AML-193 (cell line): Measurements from ENCODE around the gene RNASE4.

ENCODE experiments used
- DNase-seq, 2 experiments: peaks; one replicate each; lab custom pipeline; 2025; lab: John Stamatoyannopoulos, UW

Gene RNASE4

DNA sequence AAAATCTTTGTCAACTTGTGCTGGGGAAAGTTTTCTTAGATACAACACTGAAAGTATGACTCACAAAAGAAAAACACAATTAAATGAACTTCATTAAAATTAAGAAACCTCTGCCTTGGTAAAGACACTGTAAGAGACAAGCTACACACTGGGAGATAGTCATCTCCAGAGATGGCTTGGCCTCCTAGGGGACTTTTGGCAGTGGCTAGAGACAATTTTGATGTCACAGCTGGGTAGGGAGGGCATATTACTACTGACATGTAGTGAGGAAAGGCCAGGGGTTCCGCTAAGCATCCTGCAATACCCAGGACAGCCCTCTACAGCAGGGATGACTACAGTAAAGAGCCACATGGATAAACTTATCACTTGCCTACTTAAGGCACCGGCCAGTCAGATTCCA lies 8.7 kb upstream of the RNASE4 start:
- no peak for DNase-seq

DNA sequence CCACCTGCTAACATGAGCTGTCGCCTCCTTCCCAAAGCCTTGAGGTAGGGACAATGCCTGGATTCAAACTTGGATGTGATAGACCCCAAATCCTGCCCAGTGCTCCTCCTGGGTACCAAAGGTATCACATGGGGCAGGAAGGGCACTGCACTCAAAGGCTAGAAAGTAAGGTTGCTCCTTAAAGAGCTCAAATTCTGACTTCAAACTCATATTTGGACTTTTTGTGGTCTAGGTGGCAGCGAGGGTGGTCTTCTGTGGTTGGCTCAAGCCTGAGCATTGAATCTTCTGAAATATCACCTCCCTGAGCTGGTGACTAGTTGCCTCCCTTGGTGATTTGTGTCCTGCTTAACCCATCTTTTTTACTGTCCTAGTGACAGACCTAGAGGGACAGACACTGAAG lies 8.3 kb upstream of the RNASE4 start:
- DNase-seq = no peak

DNA sequence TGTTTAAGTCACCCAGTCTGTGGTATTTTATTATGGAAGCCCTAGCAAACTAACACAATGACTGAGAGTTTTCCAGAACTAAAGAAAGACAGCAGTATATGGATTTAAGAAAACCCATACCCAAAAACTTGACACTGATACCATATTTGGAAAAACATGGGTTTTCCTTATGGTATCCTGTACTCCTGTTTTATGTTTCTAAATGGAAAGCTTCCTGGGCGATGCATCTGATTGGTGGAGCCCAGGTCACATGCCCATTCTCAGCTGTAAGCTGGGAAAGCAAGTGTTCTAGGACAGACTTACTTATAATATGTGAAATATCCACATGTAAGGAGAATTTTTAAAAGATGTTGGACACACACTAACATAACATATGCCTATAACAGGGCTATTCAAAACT lies 4.5 kb upstream of the RNASE4 start:
- no peak for DNase-seq

DNA sequence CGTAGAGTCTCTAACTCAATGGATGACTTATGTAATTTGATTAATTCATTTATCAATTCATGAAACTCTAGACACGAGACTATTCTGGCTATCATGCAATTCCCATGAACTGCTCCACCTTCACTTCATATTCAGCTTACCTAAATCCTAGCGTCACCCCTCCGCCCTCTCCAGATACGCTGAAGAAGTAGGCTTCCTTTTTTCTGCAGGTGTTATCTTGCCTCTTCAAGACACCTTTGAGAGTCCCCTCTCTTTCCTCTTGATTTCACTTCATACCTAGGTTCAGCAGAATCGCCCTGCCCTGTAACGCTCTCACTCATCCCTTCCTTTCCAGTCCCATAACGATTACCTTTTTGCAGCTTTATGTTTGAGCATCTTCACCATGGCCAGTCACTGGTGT lies 4.0 kb upstream of the RNASE4 start:
- DNase-seq = no peak

GRCh38 chr14:20680843-20681347 lies 3.5 kb upstream of the RNASE4 start:
- DNase-seq = no peak

- DNase-seq = peak; percentile 54 to 69
Measured at GRCh38 chr14:20681348-20682126, 2.8 kb upstream of the RNASE4 start.

DNA sequence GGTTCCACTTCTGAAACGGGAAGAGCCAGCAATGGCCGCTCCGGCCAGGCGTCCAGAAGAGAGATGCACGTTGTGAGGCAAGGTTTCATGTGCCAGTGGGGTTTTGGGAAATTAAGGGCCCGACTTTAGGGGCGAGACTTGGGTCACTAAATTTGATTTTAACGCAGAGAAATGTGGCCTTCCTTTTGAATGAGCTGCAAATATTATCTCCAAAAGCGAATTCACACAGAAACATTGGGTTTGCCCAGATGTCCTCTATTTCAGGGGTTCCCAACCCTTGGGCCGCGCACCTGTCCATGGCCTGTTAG lies 2.3 kb upstream of the RNASE4 start:
- DNase-seq = peak in 1 of 2 experiments; percentile 7

- DNase-seq = peak; percentile 10 to 46
Measured at GRCh38 chr14:20682435-20683124, 1.8 kb upstream of the RNASE4 start.

- DNase-seq = peak; percentile 52 to 59
Measured at GRCh38 chr14:20683125-20683890, 1.1 kb upstream of the RNASE4 start.

- DNase-seq = peak in 1 of 2 experiments; percentile 15
Measured at GRCh38 chr14:20684662-20685456, 499 bp downstream of the RNASE4 start.

- no peak for DNase-seq
Measured at GRCh38 chr14:20686386-20687143, 2.2 kb downstream of the RNASE4 start.

DNA sequence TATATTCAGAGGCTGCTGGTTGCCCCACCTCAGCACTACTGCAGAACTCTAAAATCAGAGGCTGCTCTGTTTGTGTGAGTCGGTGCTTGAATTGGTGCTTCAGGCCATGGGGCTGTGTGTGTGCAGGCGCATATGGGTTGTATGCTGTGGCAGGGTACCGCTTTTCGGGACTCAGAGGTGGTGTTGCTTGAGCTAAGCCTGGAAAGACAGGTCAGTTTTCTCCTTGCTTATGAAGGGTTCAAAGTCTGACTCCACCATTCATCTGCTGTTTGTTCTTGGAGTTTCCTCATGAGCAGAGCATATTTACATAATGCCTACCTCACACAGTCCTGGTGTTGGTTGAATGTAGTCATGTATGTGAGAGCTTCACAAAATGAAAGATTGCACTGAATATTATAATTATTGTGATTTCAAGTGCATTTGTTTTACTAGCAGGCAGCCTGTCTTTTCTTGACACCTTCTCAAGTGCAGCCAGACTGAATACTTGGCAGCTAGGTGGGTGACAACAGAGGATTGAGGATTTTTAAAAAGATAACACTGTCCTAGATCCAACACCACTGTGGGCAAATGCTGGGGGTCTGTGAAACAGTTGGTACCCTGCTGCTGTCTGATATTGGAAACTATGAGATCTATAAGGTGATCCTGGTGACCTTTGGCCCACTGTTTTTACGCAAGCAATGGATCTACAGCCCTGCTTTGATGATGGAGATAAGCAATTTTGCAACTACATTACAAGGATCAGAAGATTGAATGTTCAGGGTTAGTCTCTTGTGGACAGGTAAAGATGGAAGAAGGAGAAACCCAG lies 3.2 kb downstream of the RNASE4 start:
- DNase-seq = no peak

- no peak for DNase-seq
Measured at GRCh38 chr14:20688167-20688839, 3.9 kb downstream of the RNASE4 start, which contains the start of gene ANG. Gene ANG (plus strand): TSS chr14:20688764. CDS start chr14:20693565, 4,801 bp downstream.

DNA sequence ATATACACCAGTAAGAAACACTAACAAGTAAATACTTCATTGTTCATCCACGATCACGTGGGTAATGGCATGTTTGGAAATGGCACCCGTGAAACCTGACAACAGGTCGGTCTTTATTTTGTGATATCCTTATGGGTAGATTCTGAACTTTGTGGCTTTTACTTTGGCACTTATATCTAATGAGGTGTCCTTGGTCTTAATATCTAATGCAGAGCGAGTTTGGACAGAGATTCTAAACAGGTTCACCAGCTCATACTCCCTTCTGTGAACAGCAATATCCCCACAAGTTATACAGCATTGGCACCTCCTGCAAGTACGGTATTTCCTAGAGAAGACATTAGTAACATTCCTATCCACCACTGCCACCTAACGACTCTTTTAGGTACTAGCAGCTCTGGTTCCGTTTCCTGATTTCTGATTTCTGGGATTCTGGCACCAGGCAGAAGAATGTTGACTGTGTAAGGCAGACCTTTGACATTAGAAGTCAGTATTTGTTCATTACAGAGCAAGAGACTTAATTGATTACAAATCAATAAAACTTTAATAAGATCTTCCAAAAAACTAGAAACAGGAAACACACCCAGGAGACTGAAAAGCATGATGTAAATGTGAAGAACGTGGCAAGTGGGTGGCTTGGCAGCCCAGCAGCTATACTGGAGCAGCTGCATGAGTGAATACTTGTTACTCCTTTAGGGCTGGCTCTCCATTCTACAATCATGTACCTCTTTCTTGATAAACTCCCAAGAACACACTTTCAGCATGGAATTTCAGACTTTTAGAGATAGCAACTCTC lies 6.7 kb downstream of the RNASE4 start:
- DNase-seq = peak; percentile 78 to 83

DNA sequence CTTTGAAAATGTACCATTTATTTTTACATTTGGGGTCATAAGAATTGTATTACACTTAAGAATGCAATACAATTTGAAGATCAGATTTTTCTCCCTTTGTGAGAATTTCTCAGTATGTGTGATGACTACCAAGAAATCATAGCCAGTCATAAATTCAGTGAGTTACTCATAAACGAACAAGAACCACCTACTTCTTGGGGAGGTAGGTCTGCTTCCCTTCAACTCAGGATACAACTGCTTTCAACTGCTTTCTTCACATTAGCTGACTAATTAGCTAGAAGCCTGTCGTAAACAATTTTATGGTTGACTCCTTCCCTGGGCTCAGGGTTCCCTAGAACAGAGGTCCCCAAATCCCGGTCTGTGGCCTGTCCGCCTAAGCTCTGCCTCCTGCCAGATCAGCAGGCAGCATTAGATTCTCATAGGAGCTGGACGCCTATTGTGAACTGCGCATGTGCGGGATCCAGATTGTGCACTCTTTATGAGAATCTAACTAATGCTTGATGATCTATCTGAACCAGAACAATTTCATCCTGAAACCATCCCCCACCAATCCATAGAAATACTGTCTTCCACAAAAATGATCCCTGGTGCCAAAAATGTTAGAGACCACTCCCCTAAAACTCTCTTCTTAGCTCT lies 7.9 kb downstream of the RNASE4 start:
- no peak for DNase-seq

- peak; percentile 8 to 15 for DNase-seq
Measured at GRCh38 chr14:20696764-20697163, 12.4 kb downstream of the RNASE4 start.

- DNase-seq = peak; percentile 71 to 74
Measured at GRCh38 chr14:20697273-20698017, 13.1 kb downstream of the RNASE4 start.

- no peak for DNase-seq
Measured at GRCh38 chr14:20698018-20698329, 13.6 kb downstream of the RNASE4 start.
